ENCODE data around the gene PTGFR.

PTGFR gene

DNA sequence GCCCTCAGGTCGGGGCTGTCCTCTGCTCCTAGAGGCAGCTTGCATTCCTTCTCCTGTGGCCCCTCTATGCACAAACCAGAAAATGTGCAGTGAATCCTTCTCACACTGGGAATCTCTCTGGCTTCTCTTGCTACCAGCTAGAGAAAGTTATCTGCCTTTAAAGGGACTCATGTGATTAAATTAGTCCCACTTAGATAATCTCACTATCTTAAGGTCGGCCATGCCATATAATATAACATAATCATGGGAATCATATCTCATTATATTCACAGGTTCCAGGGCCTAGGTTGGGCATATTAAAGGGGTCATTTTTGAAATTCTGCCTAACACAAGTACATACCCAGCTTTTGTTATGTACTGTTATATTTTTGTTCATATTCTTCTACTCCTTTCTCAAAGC lies 31.4 kb downstream of the PTGFR start:
- no peak for DNase-seq

- DNase-seq = no peak
Measured at GRCh38 chr1:78526496-78526895, 35.7 kb downstream of the PTGFR start.

GRCh38 chr1:78527706-78528105 lies 36.9 kb downstream of the PTGFR start:
- no peak for DNase-seq

DNA sequence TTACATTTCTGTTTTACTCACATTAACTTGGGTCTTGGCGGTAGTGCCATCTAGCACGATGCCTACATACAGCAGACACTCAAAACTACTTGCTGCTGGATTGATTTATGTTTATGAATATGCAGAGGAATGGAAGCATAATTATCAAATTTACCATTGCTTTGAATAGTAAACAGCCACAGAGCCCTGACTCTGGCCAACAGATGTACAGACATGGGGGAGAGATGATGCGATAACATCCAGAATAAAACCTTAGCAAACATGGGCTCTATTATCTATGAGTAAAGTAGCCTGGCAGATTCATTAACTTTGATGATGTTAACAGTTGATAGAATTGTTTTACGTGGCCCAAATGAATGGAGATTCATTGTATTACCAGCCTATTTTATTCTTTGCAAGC lies 42.8 kb downstream of the PTGFR start:
- DNase-seq = no peak

GRCh38 chr1:78535286-78535685 lies 44.5 kb downstream of the PTGFR start:
- DNase-seq = no peak

GRCh38 chr1:78536427-78536826 lies 45.7 kb downstream of the PTGFR start:
- DNase-seq = no peak

DNA sequence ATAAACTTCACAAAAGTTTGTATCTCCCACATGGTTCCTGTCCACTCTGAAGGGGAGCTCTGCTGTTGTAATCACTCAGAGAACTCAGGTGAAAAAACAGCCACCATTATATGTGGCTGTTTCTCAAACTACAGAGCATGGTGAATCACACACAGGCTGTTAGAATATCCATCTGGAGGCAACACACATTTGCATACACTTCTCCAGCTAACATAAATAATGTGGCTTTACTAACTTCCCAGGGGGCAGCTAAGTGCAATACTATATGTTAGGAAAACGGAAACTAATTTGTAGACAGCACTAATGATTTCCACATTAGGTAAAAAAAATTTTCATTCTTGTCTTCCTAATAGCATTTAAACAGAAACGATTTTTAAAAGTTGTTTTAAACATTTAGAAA lies 49.3 kb downstream of the PTGFR start:
- DNase-seq = no peak

DNA sequence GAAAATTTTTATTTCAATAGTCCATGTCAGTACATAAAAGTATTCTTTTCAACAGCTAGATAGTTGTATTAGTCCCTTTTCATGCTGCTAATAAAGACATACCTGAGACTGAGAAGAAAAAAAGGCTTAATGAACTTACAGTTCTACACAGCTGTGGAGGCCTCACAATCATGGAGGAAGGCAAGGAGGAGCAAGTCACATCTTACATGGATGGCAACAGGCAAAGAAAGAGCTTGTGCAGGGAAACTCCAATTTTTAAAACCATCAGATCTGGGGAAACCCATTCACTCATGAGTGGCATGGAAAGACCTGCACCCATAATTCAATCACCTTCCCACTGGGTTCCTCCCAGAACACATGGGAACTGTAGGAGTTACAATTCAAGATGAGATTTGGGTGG lies 50.7 kb downstream of the PTGFR start:
- DNase-seq = no peak

DNA sequence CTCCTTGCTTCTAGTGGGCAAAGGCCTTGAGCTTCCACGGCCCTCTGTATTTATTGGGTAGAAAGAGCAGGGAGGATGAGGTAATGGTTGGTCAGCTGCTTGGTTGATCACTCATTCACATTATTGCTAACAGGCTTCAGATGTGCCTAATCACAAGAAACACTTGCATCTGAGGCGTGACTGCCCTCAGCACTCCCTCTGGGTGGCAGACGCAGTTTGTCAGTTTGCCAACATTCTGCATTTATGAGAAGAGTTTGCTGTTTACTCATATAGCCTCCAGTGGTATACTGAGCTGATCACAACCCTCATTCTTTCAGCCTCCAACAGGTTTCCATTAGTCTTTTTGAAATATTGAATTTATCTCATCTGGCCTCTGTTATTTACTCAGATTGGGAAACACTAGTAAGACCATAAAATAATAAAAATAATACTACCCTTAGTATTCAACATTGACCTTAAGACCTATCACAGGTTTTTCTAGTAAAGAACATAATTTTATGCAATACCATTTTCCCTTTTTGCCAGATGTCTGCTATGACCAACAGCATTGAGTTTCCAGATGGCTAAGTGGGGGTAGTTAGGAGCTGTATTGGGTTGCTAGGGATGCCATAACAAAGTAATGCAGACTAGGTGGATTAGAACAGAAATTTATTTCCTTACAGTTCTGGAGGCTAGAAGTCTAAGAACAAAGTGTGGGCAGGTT lies 53.3 kb downstream of the PTGFR start:
- DNase-seq = no peak

DNA sequence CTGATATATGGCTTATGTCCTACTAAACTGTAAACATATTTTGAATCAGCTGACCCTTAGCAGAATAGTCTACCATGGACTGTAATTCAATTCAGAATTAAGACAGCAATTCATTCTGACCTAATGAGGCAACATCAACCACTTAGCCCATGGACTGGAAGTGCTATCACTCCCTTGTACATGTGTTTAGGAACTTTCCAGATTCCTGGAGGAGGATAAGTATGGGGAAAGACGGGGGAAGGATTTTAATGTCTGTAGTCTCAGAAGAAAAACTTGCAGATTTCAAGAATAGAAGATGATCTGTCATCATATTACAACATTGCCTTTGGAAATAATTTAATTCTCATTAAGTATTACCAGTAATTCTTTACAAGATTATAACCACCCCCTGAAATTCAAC lies 56.3 kb downstream of the PTGFR start:
- no peak for DNase-seq

DNA sequence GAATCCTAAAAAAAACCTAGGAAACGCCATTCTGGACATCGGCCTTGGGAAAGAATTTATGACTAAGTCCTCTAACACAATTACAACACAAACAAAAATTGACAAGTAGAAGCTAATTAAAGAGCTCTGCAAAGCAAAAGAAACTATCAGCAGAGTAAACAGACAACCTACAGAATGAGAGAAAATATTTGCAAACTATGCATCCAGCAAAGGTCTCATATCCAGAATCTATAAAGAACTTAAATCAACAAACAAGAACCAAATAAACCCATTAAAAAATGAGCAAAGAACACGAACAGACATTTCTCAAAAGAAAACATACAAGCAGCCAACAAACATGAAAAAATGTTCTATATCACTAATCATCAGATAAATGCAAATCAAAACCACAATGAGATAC lies 58.6 kb downstream of the PTGFR start:
- DNase-seq = no peak

DNA sequence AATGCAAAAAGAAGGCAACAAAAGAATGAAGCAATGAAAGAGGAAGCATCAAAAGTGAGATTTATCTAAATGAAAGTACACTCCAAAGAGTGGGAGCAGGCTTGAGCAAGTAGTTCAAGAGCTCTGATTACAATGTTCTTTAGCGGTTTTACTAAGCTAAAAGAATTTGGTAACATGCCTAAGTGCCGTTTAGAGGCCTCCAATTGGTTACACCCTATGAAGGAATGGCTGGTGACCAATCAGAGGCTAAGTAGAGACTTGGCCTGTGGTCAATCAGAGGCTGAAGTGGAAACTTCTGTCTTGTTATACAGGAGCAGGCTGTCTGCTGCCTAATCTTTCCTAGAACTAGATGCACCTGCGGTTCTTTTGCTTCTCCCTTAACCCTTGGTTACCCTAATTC lies 59.1 kb downstream of the PTGFR start:
- no peak for DNase-seq

DNA sequence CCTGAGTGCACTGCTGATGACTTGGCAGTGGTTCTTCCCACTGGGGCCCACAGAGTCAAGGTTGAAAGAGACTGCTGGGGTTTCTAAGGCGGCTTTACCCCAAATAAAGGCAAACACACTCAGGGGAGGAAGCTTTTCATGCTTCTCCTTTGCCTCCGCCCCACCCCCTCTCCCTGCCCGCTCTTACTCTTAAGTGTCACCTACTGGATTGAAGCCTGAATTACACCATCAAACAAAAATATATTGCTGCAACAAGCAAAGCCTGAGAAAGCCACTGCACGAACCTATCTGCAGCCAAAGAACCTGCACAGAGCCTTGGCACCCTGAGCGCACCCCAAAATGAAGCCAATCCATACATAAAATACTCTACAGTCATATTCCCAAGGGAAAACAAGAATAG lies 63.1 kb downstream of the PTGFR start:
- no peak for DNase-seq

- DNase-seq = no peak
Measured at GRCh38 chr1:78554840-78555239, 64.1 kb downstream of the PTGFR start.

- no peak for DNase-seq
Measured at GRCh38 chr1:78559680-78560079, 68.9 kb downstream of the PTGFR start.

DNA sequence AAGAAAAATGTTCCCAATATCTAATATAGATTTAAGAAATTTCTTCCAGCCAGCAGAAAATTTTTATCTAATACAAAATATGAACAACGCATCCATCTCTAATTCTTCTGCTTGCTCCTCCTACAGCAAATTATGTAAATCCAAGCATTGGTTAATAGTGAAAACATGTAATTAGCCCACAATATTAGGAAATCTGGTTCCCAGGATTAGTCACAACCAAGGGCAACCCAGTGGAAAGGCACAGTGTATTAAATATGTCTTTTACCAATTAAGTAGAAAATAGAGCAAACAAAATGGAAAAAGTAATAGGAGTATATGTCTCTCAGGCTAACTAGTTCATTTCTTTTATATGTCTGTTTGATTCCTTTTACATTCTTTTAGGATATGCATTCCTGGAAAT lies 70.0 kb downstream of the PTGFR start:
- DNase-seq = no peak

DNA sequence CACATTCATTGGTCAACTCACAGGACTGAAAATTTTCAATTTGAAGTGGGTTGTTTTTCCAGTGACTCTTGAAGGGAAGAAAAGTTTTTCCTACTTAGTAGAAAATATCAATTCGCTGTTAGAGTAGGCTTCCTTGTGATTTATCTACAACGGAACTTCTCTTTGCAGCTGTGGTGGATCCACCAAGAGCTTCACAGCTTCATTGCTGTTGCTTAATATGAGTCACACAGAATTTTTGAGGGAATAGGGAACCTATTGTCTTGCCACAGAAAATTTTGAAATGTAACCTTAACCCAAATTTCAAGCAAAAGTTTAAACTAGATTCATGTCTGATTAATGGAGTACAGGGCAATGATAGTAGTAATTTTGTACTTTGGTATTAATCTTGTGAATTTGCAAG lies 71.1 kb downstream of the PTGFR start:
- no peak for DNase-seq

- no peak for DNase-seq
Measured at GRCh38 chr1:78565393-78565792, 74.6 kb downstream of the PTGFR start.

- DNase-seq = no peak
Measured at GRCh38 chr1:78570539-78570938, 79.8 kb downstream of the PTGFR start.

DNA sequence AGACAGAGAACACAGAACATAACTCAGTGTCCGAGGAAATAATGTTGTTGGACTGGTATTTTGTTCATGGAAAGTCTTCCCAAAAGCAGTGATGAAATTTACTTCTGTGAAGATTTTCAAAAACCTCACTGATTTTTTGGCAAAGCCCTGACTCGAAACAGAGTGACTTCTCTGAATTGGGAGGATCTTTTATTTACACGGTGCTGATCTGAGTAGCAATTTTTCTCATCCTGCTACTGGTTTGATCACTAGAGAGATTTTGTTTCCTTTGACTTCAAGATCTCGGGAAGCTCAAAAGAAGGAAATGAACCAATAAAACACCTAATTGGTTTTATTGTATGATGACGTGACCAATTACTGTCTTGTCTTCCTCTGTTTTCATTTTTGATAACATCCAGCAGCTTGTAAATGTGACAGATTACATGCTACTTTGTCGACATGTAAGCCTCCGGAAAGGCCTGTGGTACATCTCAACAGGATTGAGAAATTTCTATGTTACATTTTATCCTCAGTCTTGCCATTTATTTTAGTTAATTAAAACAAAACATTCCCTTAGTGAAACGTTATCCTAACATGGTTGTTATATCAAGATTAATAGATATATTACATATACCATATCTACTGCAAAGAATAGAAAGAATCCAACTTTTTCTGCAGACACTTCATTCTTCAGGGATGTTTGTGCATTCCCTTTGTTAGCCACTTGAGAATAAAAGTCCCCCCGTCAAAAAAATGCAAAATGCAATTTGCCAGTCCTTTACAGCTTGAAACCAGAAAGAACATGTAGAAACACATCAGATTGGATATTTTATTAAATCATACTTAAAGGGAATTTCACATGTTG lies 86.7 kb downstream of the PTGFR start:
- DNase-seq = no peak

DNA sequence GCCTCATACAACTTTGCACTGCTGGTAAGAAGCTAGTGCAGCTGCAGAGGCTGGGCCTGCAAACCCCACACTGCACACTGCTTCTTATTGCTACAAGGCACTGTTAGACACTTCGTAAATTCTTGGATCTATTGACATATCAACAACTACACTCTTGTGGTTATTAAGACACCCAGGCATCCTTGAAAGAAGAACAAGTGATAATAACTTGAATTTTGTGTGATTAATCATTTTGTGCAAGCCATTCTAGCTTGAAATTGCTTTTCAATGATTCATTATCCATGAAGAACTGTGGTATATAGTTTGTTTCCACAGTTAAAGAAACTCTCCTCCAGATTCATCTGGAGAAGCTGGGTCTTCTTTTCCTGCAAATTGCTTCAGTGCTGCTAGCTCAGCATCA lies 95.8 kb downstream of the PTGFR start:
- DNase-seq = no peak

- no peak for DNase-seq
Measured at GRCh38 chr1:78587211-78587610, 96.4 kb downstream of the PTGFR start.

Measured in GOT3 (cell line).